HepG2 (cell line): ENCODE data around the gene TJAP1. TPM values are rescaled to one million over a fixed set of nuclear protein-coding genes. Genes with fewer than 3 reads are reported as not detected.

Experiments used
- AGO2 ChIP-seq: fragments of 200-400 bp; formaldehyde crosslinking; optimal IDR thresholded peaks from 2 replicates; pipeline ENCODE3; 2017; ENCODE audit warnings: mild to moderate bottlenecking, low read depth, low read length, moderate library complexity
- ASH2L ChIP-seq: fragments of 300-600, 200-600 bp; sonication (generic); IDR thresholded peaks from 2 replicates; pipeline ENCODE4 v1.7.0; 2017; ENCODE audit warnings: low read depth, mild to moderate bottlenecking, moderate library complexity, mixed read lengths, low read length; ENCODE audit not compliant: insufficient read length
- CEBPB ChIP-seq: IDR thresholded peaks from 2 replicates; pipeline ENCODE4 v1.6.1; 2011; ENCODE audit warnings: low read depth, low read length, improper control_type of control experiment, borderline replicate concordance
- DDIT3 ChIP-seq: sonication (generic); formaldehyde crosslinking; IDR thresholded peaks from 2 replicates; pipeline ENCODE4 v1.4.0; 2020; ENCODE audit warnings: mild to moderate bottlenecking, missing genetic modification reagents
- HNF1A ChIP-seq, 2 experiments: sonication (generic) in 1 of 2; formaldehyde crosslinking in 1 of 2; IDR thresholded peaks; 2 replicates each; pipeline versions ENCODE4 v1.4.0 to v1.6.1; 2016 to 2020; ENCODE audit warnings: borderline replicate concordance in 1 of 2, low read depth in 1 of 2, mild to moderate bottlenecking in 1 of 2, missing genetic modification reagents in 1 of 2
- HNRNPLL ChIP-seq: fragments of 200-400 bp; formaldehyde crosslinking; IDR thresholded peaks from 2 replicates; pipeline ENCODE4 v1.6.1; 2017; ENCODE audit warnings: mild to moderate bottlenecking, low read depth, low read length; ENCODE audit not compliant: poor library complexity, severe bottlenecking
- MIER2 ChIP-seq: IDR thresholded peaks from 2 replicates; pipeline ENCODE4 v1.6.1; 2016; ENCODE audit warnings: missing biosample characterization, missing genetic modification reagents
- MLLT10 ChIP-seq: sonication (generic); formaldehyde crosslinking; IDR thresholded peaks from 2 replicates; pipeline ENCODE4 v1.4.0; 2020; ENCODE audit warnings: missing genetic modification reagents
- NR3C1 ChIP-seq: sonication (generic); formaldehyde crosslinking; IDR thresholded peaks from 2 replicates; pipeline ENCODE4 v1.4.0; 2020; ENCODE audit warnings: missing genetic modification reagents
- SNAPC4 ChIP-seq: sonication (generic); formaldehyde crosslinking; IDR thresholded peaks from 2 replicates; pipeline ENCODE4 v1.4.0; 2020; ENCODE audit warnings: mild to moderate bottlenecking, missing genetic modification reagents
- SNRNP70 ChIP-seq: fragments of 200-400 bp; formaldehyde crosslinking; IDR thresholded peaks from 2 replicates; pipeline ENCODE4 v1.6.1; 2017; ENCODE audit warnings: mild to moderate bottlenecking, low read depth, low read length, moderate library complexity
- ZBTB26 ChIP-seq: IDR thresholded peaks from 2 replicates; pipeline ENCODE4 v1.6.1; 2016; ENCODE audit warnings: missing compliant biosample characterization, missing genetic modification reagents, borderline replicate concordance
- ZNF180 ChIP-seq: sonication (generic); formaldehyde crosslinking; IDR thresholded peaks from 2 replicates; pipeline ENCODE4 v1.4.0; 2020; ENCODE audit warnings: low read depth, missing genetic modification reagents, borderline replicate concordance
- ZNF367 ChIP-seq: sonication (generic); formaldehyde crosslinking; IDR thresholded peaks from 2 replicates; pipeline ENCODE4 v1.4.0; 2020; ENCODE audit warnings: missing genetic modification reagents, borderline replicate concordance
- ZNF468 ChIP-seq: sonication (generic); formaldehyde crosslinking; IDR thresholded peaks from 2 replicates; pipeline ENCODE4 v1.8.0; 2022; ENCODE audit warnings: mild to moderate bottlenecking, moderate library complexity, missing genetic modification reagents
- ZNF678 ChIP-seq: sonication (generic); formaldehyde crosslinking; IDR thresholded peaks from 2 replicates; pipeline ENCODE4 v1.4.0; 2020; ENCODE audit warnings: mild to moderate bottlenecking, missing genetic modification reagents
- ZNF709 ChIP-seq: sonication (generic); formaldehyde crosslinking; IDR thresholded peaks from 2 replicates; pipeline ENCODE4 v1.5.0; 2020; ENCODE audit warnings: mild to moderate bottlenecking, missing genetic modification reagents
- polyA plus RNA-seq, 8 experiments: library from polyadenylated mRNA; depleted of rRNA in 3 of 8; stranded (reverse) in 7 of 8; unstranded in 1 of 8; fragments of >200 nt; fragmentation: Illumina TruSeq in 4 of 8; extraction: Trizol in 4 of 8; gene quantifications; 2 replicates each; pipeline versions ENCODE4 v1.2.1 to v1.2.3, GENCODE V29; 2011 to 2016; ENCODE audit warnings: low read depth in 4 of 8, missing spikeins in 1 of 8, mixed read lengths in 1 of 8; ENCODE audit not compliant: insufficient read depth in 1 of 8
- total RNA-seq, 5 experiments: library from RNA; depleted of rRNA; stranded (reverse); fragments of >200 nt; fragmentation: Illumina TruSeq; extraction: Trizol; gene quantifications; 2 replicates each; pipeline ENCODE4 v1.2.3, GENCODE V29; 2016; ENCODE audit warnings: low read depth in 1 of 5

TJAP1 gene
- total and polyA plus RNA-seq, 2 of the 13 experiments (the other 11 are each of a cell fraction or from before 2014, with no cell fraction given): 15.7 to 41.6 TPM

- TF ChIP-seq ASH2L (peak; percentile 68), SNRNP70 (no peak), ZNF180 (CRISPR knock-in tag) (no peak), MLLT10 (CRISPR knock-in tag) (no peak), MIER2 (CRISPR knock-in tag) (no peak), ZNF678 (no peak), ZNF709 (peak; percentile 74; the same call in 1 of the 2 replicates), NR3C1 (CRISPR knock-in tag) (no peak), DDIT3 (no peak), ZNF468 (CRISPR knock-in tag) (no peak), SNAPC4 (peak; percentile 41; the same call in 1 of the 2 replicates), HNRNPLL (peak; percentile 60), HNF1A (IDR thresholded peaks at IDR 0.05; ENCODE audit: low read depth) (no peak), HNF1A (CRISPR knock-in tag; IDR thresholded peaks at IDR 0.05; ENCODE audit: borderline replicate concordance) (0 out of 2 replicates have a peak, but pooled peaks have one; percentile 14), ZBTB26 (CRISPR knock-in tag) (0 out of 2 replicates have a peak, but pooled peaks have one; percentile 18), CEBPB (no peak), AGO2 (peak; percentile 94), ZNF367 (CRISPR knock-in tag) (no peak)
These were observed 22.5 kb upstream of the TJAP1 start (continued) for GRCh38 chr6:43454696-43455530.
